Fibroblast of skin of back (primary cell): ENCODE data around the gene NCOA3.
A peak's percentile ranks its signal among the peaks of the same experiment; 100 is the strongest.

ENCODE experiments used
- DNase-seq: peaks from one replicate; pipeline ENCODE4 v3.0.0-alpha.2; 2013

Gene NCOA3

DNA sequence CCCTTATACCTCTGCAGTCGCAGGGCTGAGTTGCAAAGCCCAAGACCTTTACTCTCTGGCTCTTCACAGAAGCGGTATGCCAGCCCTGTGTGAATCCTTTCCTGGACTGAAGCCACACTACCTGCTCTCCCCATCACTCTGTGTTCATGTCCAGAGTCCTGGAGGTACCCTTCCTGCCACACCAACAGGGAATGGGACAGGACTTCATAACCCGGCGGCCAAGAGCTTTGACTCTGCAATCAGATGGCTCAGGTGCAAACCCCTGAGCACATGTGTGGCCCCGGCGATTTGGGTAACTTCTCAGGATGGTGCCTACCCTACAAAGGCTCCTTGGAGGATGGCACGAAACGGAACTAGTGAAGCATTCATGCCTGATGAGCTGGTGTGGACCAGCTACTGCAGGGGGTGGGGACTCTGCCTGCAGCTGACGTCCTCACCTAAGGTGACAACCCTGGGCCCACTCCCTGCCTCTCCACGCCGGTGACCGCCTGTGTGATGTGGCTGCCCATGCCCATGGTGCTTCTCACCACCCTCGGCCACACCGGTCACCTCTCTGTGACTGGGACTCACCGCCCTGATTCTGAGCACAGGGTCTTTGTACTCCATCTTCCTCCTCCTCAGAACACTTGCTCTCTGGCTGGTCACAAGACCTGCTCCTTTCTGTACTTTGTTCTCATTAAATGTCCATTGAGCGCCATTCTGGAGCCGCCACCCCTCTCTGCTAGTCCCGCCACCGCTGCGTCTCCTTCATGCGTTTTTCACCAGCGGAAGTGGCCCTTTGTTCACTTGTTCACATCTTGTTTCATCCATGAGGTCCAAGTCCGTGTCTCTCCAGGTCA lies 166.8 kb downstream of the NCOA3 start:
- no peak for DNase-seq

- DNase-seq = no peak
Observed at GRCh38 chr20:47669152-47669425, 167.4 kb downstream of the NCOA3 start.

- DNase-seq = no peak
Observed at GRCh38 chr20:47669489-47669888, 167.8 kb downstream of the NCOA3 start.

DNA sequence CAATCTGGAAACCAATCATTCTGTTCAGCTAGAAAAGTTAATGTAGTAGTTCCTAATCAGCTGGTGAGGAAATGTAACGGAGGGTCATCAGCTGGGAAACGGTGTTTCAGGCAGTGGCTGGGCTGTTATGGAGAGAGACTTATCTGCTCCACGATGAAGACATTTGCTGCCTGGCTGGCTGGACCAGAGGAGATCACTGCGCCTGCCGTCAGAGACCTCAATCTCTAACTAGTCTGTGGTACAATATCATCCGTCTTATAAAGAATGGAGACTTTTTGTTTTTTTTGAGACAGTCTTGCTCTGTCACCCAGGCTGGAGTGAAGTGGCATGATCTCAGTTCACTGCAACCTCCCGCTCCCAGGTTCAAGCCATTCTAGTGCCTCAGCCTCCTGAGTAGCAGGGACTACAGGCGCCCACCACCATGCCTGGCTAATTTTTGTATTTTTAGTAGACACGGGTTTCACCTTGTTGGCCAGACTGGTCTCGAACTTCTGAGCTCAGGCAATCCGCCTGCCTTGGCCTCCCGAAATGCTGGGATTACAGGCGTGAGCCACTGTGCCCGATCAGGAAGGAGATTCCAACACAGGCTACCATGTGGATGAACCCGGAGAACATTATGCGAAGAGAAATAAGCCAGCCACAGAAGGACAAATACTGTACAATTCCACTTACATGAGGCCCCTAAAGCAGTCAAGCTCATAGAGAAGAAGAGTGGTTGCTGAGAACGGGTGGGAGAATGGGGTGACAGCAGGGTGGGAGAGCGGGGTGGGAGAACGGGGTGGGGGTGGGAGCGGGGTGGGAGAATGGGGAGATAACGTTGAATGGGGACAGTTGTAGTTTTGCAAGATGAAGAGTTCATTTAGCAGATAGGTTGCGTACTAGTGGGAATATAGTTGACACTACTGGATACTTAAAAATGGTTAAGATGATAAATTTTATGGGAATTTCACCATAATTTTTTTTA lies 168.5 kb downstream of the NCOA3 start:
- no peak for DNase-seq

DNA sequence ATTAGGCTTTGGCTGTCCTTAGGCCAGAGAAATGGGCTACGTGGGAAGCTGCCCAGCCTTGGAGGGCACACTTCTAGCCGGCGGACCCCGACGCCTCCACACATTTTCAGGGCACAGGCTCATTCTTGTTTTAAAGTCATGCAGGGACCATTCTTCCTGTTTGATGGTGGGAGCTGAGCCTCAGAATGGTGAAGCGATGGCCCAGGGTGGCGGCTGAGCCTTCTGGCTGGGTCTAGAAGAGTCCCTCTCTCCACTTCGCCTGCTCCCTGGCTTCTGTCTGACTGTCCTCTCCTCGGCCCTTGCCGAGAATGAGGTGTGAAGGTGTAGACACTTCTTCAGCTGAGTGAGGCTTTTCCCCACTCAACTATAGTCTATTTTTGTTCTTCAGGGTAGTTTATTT lies 169.2 kb downstream of the NCOA3 start:
- DNase-seq = no peak

DNA sequence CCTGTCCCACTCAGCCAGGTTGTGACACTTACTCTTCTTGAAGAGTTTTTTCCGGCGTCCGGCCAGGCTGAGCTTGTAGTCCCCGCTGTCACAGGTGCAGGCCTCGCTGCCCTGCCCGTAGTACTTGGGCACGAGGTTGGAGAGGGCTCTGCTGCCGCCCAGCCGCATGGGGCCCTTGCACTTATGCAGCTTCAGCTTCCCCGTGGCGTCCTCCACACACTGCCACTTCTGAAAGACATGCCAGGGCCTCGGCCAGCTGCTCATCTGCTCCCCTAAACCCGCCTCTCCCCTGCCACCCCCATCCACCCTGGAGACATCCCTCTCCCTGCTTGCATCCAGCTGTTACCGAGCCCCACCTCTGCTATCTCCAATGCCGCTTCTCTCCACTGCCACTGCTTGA lies 170.5 kb downstream of the NCOA3 start:
- no peak for DNase-seq

DNA sequence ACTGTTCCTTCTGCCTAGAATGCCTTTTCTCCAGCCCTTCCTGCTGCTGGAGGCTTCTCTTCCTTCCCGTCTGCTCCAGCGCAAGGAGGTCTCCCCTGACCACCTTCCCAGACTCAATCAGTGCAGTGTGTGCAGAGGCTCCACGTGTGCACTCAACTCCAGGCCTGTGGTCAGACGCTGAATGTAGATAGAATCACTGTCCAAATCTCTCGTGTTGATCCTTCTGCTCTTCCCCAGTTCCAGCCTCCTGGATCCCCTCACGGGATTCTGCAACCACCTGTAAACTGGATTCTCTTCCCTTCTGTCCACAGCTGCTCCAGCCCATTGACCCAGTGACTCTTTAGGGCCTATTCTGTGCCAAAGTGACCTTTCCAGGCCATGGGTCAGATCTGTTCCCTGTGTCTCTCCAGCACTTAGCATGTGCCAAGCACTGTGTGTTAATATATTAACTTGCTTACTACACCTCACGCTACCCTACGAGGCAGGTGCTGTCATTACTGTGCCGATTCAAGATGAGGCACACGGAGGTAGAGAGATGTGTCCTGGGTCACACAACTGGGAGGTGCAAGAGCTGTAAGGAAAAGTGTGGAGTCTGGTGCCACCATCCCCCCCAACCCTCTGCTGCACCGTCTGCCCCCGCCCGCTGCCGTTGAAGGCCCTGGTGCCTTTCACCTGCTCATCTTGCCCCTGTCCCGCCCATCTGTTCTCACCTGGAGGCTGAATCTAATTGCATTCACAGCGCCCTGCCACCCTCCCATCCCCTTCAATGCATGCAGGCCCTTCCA lies 171.4 kb downstream of the NCOA3 start:
- no peak for DNase-seq

DNA sequence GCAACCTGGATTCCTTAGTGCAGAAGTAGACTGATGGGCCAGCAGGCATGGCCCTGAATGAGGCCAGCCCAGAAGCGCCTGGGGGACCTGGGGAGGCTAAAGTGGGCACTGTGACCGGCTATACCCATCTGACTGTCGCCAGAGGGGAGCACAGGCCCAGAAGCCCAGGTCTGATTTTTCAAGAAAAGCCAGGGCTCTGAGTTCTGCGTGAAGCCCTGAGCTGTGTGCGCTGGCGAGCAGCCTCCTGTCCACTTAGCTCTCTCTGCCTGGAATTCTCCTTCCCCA lies 171.9 kb downstream of the NCOA3 start:
- DNase-seq = no peak

GRCh38 chr20:47674145-47674544 lies 172.5 kb downstream of the NCOA3 start:
- DNase-seq = no peak

DNA sequence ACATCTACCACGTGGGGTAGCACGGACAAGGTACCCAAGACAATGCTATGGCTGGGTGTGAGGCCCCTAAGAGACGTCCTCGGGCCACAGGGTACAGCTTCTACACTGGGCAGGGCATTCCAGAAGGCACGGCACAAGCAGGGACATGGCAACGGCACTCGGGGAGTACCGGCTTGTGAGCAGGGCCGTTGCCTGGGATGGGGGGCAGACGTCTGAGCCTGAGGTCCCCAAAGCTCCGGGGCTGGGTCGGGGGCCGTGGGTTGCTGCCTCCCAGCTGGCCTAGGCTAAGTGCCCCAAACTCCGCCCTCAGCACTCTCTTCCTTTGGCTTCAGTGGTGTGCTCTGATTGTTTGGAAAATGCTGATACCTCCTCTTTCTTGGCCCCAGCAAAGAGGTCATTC lies 173.0 kb downstream of the NCOA3 start:
- no peak for DNase-seq

DNA sequence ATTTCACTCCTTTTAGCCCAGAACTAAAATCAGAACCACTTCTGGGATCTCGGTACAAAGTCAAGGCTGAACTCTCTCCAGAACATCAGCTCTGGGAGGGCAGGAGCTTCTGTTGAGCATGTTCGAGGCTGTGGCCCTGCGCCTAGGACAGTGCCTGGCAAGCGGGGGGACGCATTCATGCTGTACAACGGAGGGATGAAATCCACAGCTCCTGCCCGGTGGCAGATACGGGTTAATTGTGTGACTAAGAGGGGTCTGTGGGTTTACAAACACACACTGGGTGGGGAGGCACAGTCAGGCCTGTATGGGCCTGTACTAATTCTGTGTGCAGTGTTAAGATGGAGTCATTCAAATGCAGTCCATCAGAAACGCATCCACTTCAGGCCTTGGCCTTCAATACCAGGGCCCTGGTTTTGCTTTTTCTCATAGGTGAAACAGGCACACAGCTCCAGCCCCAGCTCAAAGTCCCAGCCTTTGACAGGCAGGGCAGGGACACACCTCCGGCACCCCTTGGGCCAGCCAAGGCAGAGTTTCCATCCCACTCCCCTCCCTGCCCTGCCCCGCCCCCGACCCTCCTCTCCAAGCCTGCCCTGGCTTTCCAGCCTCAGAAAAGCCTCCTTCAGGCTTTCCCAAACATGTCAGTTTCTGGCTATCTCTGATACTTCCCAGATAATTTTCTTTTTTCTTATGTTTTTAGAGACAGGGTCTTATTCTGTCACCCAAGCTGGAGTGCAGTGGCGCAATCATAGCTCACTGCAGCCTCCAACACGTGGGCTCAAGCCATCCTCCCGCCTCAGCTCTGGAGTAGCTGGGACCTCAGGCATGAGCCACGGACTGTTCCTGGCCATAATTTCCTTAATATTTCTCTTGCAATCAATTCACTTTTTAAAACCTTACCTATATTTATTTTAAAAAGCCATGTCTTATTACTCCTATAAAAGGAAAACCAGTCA lies 173.8 kb downstream of the NCOA3 start:
- DNase-seq = no peak

- DNase-seq = no peak
Observed at GRCh38 chr20:47676219-47676721, 174.6 kb downstream of the NCOA3 start.

- no peak for DNase-seq
Observed at GRCh38 chr20:47676912-47677634, 175.4 kb downstream of the NCOA3 start.

DNA sequence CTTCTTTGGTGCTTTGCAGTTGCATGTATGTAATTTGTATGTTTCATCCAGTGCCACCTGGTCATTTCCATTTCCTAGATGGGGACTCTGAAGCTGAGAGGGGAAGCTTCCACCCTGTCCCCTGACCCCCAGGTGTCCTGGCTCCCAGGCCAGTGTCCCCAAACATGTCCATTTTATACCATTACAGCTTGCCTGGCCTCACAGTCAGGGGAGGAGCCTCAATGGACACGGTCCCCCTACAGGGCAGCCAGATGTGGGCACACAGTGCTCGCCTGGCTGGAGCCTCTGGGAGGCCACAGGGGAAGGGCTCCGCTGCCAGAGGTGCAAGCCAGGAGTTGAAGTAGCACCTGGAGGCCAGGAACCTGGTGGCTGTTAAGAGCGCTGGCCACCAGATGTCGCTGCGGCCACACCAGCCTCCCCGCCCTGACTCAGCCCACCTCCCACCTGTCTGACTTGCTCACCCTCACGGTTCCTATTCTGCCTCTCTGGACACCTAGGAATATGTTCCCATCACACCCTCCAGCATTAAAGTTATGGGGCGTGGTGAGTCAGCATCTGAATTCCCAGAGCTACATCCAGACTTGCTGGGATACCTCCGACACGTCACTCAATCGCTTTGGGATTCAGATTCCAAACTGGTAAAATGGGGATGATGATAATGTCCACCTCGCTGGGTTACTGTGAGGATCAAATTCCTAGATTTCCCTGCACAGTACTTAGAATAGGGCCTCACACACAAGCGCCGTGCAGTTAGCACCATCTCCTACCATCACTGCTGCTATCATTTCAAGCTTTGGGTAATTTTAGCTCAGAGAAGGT lies 176.2 kb downstream of the NCOA3 start:
- DNase-seq = peak; percentile 22

DNA sequence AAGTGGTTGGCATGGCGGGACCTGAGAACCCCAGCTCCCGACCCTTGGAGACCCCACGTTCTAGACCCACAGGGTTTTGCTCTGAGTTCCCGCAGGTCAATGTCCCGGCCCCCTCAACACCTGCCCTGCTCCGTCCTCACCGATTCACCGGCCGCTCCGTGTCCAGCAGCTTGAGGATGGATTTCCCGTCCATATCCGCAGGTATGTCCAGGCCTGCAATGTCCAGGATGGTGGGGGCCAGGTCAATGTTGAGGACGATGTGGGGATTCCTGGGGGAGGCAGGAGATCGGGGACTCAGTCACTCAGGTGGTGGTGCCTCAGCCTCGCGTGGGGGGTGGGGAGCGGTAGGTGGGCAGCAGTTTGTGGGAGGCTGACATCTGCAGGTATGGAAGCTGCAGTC lies 176.8 kb downstream of the NCOA3 start:
- no peak for DNase-seq

- no peak for DNase-seq
Observed at GRCh38 chr20:47679462-47679861, 177.8 kb downstream of the NCOA3 start.

- DNase-seq = peak; percentile 24
Observed at GRCh38 chr20:47680804-47681529, 179.3 kb downstream of the NCOA3 start.

DNA sequence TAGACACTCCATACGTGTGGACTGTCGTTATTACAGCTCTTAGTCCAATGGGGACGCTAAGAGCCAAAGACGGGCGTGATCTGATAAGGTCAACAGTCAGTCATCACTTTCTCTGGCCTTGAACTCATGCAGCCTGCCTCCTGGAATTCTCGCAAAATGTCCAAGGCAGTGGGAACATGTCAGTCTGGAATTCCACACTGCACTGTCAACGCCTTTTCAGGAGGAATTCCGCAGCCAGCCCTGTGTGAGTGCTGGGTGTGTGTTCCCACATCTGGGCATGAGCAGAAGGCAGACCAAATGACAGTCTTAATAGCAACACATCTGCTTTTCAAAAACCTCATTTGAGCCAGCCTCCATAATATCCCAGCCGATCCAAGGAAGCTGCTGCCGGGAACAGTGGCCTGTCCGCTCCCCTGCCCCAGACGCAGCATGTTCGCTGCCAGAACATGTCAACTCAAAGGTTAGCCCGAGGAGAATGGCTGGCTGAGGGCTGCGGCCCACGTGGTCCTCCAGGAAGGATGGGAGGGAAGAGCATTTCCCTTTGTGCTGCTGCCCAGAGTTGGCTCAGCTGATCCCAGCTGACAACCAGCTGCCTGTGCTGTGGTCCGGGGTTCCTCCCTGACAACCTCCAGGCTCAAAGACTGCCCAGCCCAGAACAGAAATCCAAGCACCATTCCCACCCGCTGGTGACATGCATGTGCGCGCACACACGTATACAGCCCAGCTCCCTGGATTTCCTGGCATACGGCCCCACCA lies 180.5 kb downstream of the NCOA3 start:
- DNase-seq = peak; percentile 57

GRCh38 chr20:47682916-47683315 lies 181.2 kb downstream of the NCOA3 start:
- no peak for DNase-seq
